ENCODE measurements around the gene UQCRC1.
A peak's percentile ranks its signal among the peaks of the same experiment; 100 is the strongest.

UQCRC1 gene

DNA sequence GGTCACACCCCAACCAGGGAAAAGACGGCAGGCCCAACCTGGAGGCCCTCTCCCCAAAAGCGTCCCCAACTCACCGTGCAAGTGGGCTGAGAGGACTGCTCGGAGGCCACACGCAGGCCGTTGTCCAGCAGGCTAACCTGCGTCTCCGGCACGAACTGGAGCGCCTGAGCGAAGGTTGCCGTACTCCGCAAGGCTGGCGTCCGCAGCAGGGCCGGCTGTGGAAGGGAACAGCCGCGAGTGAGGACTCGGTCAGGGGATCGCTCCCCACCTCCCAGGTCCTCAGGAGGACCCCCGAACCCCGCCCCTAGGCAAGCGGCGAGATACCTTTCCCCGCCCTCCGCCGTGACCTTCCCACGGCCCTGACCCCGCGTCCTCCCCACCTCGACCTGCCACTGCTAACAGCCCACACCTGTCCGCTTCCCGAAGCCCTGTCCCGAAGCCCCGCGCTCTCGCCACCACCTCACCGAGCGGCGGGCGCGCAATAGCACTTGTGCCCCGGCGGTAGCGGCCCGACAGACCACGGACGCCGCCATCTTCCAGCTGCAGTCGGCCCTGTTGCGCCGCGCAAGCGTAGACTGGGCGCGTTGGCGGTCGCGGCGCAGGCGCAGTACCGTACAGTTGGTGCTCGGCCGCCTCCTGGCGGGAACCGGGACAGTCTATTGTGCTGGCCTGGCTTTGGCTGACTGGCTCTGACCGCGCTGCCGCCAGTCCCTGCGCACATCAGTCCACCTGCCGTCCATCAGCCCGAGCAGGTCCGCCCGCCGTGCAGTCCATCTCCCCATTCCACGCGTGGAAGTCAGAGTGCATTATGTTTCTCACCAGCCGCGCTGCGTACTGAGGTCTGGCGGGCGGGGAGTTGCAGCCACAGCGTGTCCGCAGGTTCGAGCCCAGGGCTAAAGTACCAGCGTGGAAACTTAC lies at the start of gene UQCRC1:
TSS of gene UQCRC1 (minus strand) at position 559 of the 918 bp plus-strand sequence. CDS start at position 533, 26 bp downstream.
- peak; percentile 97 for DNase-seq

DNA sequence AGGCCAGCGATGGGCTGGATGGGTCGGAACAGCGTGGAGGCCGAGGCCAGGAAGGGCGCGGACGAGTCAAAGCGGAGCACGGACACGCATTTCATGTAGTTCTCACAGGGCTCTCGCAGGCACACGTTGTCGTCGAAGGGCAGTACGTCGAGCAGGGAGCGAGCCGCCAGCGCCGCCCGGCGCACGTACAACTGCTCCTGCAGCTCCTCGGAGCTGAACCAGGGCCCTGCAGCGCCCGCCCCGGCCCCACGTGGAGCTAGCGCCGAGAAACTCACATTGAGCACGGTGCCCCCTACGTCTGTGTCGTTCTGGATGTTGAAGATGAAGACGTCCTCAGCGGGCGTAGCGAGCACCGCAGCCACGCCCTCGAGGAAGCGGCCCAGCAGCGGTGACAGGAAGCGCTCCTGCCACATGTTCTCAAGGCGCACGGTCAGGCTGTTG lies 47.4 kb upstream of the UQCRC1 start:
- peak; percentile 75 for DNase-seq

DNA sequence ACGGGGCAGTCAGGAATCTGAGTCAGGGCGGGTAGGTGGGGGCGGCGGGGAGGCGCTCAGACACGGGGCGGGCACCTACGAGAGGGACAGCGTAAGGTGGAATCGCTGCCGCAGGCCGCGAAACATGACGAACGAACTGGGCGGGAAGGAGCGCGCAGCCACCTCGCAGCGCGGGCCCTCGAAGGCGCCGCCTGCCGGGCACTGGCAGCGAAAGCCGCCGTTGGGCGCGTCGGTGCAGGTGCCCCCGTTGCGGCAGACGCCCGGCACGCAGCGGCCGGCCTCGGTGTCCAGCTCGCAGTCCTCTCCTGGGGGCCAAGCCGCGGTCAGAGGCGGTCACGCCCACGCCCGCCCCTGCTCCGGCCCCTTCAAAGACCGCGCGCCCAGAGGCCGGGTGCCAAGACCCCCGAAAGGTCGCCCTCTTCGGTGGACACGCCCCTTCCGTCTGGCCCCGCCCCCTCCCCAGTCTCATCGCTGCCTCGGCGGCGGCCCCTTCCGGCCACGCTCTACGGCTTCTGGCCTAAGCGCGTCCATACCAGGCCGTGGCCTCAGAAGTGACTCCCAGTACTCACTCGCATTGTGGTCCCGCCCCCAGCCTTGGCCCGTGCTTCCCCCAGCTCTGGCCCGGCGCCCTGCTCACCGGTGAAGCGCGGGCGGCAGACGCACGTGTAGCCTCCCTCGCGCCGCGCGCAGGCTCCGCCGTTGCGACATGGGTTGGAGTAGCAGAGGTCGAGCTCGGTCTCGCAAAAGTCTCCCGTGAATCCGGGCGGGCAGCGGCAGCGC lies 46.8 kb upstream of the UQCRC1 start:
- peak; percentile 94 for DNase-seq

DNA sequence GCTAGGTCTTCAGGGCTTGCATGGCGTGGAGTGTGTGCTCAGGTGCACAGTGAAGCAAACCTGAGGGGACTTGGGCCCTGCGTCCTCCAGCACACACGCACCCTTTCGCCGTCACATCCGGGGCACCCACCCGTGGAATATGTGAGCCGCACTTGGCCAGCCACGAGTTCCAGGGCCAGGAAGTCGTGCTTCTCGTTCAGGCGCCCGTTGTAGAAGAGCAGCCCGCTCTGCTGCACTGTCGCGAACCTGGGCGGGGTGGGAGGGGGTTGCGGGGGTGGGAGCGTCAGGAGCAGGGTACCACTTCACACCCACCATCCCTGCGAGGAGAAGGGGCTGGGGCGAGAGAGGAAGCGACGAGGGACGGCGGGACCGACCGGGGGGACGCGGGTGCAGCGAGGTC lies 46.2 kb upstream of the UQCRC1 start:
- DNase-seq: peak; percentile 85

DNA sequence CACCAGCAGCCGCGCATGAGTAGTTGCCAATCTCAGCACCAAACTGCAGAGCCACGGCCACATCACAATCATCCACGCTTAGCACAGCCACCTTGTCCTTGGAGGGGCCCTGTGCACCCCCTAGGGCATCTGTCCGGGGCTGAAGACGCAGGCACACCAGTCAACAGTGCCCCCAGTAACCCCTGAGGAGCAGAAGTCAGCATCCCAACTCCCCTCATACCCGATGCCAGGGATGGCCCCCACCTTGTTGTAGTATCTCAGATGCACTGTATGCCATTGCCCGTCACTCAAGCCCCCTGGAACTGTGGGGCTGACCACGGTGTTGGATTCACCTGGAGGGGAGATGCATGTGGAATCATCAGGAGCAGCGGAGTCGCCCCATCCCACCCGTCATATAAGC lies 45.6 kb upstream of the UQCRC1 start:
- no peak for DNase-seq

DNA sequence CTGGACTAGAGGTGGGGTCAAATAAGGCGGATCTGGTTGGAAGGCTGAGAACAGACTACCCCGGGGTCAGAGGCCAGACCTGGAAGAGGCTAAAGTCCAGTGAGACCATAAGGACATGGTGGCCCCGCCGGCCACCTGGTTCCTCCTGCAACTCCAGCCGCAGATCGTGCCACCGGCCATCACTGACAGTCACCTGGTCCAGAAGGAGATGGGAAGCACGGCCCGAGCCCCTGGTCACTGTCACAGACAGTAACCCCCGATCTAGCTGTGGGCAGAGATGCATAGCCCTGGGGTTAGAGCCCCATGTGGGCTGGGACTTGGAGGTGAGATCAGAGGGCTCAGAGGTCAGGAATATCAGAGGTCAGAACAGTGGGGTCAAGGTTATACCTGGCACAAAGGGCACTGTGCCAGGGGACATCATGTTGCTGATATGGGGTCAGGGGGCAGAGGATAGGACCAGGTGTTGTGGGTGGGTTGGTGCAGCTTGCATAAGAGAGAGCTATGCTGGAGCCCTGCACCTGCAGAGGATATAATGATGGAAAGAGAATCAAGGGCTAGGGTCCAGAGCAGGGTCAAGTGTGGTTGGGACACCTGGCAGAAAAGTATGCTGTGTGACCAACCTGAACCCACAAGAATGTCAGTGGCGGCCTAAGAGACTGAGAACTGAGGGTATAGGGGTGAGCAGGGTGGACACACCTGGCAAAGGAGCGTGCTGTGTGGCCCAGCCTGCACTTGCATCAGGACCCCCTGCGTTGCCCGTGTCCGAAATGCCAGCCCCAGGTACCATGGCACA lies 43.7 kb upstream of the UQCRC1 start:
- DNase-seq: no peak

DNA sequence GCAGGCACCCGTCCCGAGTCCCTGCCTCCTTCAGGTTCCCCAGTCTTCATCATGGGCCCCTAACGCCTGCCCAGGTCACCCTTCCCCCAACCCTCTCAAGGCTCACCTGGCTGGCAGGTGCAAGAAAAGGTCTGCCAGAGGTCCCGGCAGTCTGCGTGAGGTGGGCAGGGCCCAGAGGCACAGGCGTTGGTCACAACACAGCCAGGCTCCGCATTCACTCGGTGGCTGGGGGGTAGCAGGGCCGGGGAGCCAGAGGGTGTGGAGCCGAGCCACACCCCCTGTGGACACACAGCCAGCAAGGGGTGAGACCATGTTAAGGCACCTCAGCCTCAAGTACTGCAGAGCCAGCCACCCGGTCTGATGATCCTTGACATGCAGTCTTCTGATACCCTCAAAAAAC lies 42.3 kb upstream of the UQCRC1 start:
- no peak for DNase-seq

DNA sequence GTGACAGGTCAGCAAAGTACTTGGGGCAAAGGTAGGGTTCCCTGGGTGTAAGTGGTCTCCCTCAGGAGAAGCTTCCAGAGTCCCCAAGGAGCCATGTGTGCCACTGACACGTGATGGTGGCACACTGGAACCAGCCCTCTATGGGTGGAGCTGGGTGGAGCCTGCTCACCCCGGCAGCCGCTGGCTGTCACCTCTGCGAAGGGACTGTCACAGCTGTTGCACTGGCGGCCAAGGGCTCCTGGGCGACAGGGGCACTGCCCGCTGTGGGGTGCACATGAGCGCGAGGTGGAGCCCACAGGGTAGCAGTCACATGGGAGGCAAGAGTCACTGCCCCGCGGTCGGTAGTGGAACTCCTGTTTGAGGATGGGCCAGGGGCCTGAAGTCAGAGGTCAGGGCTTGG lies 41.3 kb upstream of the UQCRC1 start:
- no peak for DNase-seq

DNA sequence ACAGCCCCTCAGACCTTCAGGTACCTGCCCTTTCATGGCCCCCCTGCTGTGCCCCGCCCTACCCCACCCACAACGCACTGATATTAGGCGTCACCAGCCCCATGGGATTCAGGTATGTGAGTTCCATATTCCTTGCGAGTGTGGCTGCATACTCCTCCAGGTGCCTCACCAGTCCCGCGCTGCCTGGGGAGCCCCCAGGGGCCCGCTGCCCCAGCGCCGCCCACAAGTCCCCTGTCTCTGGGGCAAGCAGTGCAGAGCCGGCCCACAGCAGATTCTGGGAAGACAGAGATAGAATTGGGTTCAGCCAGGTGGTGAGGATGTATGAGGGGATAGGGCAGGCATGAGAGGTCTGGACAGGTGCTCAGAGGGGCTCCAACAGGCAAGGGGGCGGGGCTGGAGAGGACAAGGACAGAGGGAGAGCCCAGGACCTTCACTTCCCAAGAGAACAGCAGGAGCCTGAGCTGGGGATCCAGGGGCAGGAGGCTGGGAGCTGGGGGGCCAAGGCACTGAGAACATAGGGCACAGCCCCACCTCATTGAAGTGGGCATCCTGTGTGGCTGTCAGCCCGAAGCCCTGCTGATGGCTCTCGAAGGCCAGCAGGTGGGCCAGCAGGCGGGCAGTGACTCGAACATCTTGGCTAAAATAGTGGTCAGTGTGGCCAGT lies 38.9 kb upstream of the UQCRC1 start:
- DNase-seq: no peak

DNA sequence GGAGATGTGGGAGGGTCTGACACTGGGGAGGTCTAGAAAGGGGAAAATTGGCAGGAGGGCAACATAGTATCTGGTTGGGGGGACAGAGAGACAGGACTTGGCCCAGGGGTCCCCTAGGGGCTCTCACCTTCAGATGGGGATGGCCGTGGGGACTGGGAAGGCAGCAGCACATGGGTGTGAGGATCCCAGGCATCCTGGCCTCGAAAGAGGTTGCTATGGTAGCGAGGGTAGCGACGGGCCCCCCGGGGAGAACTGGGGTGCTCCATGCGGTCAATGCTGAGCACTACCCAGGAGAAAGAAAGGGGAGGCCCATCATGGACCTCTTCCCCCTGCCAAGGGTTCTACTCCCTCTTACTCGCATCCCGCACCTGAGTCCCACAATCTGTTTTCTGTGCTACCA lies 38.3 kb upstream of the UQCRC1 start:
- no peak for DNase-seq

DNA sequence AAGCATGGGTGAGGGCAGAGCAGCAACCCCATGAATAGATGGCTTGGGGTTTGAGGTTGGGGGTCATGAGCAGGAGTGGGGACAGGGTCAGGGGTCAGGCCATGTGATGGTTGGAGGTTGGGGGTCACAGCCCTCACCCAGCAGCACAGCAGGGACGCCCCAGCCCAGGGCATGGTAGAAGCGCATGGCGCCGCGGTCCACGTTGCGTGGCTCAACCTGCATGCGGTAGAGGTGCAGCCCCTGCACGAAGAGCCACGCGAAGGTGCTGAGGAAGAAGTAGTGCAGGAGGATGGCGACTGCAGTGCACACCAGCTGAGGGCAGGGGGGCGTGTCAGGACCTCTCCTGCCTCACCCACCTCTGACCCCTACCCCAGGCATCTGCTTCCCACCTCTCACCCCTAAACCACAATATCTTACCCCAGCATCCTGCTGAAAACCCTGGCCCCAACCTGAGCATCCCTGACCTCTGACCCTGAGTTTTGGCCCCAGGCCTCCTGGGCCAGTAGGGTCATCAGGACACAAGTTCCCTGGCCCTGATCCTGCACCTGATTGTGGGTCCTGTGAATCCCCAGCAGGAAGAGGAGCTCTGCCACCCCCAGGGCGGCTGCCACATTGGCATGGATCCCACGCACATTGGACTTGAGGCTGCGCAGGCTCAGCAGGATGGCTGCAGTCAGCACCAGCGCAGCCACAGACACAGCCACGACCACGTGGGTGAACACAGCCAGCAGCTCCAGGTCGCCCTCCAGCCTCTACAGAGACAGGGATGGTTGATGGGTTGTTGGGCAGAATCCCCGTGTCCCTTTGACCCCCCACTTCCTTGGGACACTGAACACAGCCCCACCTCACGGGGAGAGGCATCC lies 35.7 kb upstream of the UQCRC1 start:
- no peak for DNase-seq

DNA sequence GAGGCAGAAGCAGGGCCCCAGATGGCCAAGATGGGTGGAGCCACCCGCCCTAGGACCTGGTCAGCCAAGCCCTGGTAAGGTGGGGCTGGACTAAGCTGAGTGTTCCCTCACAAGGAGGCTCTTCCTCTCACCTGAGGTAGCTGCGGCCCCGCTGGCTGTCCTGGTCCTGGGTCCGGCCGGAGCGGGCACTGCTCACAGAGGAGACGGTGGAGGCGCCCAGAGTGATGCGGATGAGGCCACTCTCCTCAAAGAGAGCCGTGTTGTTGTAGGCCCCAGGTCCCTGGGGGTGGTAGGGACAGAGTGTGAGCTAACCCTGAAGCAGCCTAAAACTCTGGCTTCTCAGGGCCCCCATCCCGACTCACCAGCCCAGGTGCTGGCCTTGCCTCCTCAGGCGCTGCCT lies 33.2 kb upstream of the UQCRC1 start:
- no peak for DNase-seq

DNA sequence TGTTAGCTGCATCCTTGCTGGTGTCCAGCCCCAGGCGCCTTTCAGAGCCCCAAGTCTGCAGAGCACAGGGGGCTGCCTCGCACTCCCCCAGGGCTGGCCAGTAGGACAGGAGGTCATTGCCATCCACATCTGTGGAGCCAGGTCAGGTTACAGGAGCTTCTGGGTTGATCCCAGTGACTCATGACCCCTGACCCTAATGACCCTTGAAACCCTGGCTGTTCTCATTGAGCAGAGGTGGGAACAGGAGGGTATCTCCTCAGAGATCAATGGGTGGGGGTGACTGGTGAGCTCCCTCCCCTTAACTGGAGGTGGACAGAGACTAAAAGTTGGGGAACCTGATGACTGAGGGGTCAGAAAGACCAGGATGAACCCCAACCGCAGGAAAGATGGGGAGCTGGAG lies 31.9 kb upstream of the UQCRC1 start:
- no peak for DNase-seq

DNA sequence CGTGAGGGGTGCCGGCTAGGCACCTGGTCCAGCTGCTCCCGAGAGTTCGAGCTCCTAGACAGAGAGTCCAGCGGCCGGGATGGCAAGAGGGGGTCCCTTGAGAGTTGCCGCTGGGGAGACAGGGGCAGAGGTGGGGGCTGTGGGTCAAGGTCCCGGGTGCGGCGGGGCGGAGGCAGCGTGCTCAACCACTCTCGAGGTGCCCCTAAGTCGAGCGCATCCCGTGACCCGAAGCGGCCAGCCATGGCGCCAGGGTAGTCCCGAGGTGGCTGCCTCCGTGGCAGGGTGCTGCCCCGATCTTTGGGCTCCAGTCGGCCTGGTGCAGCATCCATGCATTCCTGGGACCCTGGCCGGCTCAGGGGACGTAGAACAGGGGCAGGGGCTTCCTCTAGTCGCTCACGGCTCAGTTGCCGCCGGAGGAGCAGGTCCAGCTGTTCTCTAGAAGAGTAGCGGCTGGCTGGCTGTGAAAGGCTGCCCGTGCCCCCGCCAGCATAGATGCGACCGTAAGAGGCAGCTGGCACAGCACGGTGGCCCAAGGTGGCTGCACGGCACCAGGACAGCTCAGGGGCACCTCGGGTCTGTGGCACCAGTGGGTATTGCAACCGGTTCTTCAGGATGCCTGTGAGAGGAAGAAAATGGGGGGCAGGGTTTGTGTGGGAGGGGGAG lies 30.6 kb upstream of the UQCRC1 start:
- no peak for DNase-seq

DNA sequence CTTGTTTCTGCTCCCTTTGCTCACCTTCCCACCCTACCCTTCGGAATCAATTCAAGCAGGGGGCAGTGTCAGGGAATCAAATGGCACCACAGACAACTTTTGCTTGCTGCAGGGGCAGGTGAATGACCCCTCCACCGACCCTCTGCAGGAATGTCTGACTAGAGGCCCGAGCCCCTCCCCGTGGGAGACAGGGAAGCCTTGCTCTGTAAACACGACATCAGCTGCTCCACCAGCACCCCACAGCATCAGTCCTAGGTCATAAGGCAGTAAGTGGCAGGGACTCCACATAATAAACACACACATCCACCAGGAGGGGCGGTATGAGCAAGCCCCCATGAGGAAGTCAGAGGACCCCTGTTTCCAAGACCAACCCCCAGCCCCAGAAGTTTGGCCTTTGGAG lies 27.9 kb upstream of the UQCRC1 start:
- DNase-seq: no peak

DNA sequence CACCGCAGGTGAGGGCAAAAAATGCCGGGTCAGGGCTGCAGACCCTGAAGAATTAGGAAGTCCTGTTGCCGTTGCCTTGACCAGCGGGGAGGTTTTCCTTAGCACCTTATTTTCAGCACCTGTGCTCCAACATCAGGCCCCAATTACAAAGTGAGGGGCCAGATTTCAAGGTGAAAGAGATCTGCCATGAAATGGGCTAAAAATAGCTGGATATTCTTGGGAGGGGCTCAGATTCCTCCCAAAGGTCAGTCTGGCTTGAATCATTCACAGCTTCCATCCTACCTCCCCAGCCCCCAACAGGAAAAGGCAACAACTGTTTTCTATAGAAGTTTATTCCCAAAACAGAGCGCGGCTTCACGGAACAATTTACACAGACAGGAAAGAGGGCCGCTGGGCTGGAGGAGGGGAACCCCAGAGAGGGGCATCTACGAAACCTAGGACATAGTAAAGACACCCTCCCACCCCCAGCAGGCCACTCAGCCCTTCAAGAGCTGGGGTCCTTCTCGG lies 26.8 kb upstream of the UQCRC1 start:
- DNase-seq: no peak

DNA sequence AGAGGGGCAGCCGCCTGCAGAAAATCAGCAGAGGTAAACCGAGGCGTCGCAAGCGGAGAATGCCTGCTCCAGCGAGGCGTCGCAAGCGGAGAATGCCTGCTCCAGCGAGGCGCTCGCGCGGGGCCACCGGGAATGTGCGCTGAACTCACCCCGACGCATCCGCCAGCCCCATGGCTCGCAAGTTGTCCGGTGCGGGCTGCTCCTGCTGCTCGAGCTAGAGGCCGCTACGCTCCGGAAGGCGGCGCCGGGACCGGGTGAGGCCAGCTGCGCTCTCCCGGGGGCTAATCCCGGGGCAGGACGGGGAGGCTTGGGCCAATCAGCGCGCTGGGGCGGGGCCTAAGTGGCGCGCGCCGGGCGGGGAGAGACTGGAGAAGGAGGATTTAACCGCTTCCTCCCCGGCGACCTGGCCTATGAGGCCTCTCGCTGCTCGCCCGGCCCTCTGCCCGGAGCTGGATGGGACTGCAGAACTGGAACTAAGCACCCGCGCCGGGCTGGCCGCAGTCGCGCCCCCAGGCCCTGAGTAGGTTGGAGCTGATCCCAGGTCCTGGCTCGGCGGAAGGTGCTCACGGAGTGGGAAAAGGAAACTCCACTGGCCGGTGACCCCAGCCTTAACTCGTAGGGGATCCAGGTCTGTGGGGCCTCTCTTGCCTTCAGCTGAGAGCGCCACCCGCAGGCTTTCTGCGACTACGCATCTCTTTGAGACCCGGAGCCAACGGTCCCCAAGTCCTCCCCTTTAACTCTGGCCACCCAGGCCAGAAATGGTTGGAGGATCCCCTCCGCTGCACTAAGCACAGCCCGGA lies 26.0 kb upstream of the UQCRC1 start, which contains the start of gene SLC26A6:
TSS of gene SLC26A6 (minus strand) at position 240 of the 800 bp plus-strand sequence. CDS start at position 172, 68 bp downstream.
- peak; percentile 98 for DNase-seq

DNA sequence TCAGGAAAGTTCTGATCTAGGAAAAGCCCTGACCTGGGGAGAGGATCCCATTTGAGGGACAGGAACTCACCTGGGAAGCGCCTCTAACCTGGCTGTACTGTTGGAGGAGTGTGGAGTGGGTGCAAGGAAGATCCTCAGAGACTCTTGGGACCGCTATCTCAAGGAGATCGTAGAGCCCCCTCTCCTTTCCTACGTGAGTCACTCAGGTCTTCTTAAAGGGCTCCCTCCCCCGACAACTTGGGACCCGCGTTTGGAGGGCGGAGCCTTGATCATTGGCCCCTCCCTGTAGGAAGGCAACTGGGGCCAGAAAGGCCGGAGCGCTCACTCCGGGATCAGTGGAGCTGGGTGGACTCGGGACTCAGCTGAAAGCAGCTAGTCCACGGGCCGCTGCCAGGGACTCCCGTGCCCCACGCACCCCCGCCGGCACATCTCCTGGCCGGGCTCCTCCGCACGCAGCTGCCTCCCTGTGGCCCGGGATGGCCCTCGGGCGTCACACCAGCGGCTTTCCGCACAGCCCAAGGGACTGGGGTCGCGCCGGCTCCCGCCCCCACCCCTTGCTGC lies 25.3 kb upstream of the UQCRC1 start:
- peak; percentile 85 for DNase-seq

DNA sequence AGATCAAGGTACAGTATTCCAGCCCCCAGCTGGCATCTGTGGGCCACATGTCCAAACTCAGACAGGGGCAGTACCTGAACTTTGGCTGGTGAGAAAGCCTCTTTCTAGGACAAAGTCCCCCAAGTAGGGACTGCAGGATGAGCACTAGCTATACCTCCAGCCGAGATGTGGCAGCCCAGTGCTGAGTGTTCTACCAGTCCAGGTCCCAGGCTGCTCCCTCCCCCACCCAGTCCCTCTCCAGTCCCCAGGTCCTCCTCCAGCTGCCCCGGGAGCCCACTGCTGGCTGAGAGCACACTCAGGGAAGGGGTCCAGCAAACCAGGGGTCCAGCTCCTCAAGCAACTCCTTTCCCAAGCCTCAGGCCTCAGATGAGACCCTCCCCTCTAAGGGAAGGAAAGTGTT lies 24.3 kb upstream of the UQCRC1 start:
- no peak for DNase-seq

Data from activated effector memory CD4-positive, alpha-beta T cell treated with anti-CD3 and anti-CD28 coated beads, Interleukin-2, amount 50 U/mL, for 16 hours (primary cell).